OCI-LY7 (cell line): ENCODE measurements around the gene TSPAN9.

Source experiments
- CTCF ChIP-seq: fragments of 200-600 bp; sonication (generic); conservative IDR thresholded peaks from 2 replicates; pipeline ENCODE4 v1.5.1; 2014; ENCODE audit warnings: mild to moderate bottlenecking, antibody characterized with exemption, low read length, moderate library complexity, mixed read lengths
- EZH2phosphoT487 ChIP-seq: fragments of 200-600 bp; sonication (generic); IDR thresholded peaks from 2 replicates; pipeline ENCODE4 v1.6.1; 2018; ENCODE audit warnings: low read depth, borderline replicate concordance, mild to moderate bottlenecking, mixed run types, antibody characterized with exemption, low read length, moderate library complexity, mixed read lengths

- TF ChIP-seq CTCF: no peak
- no peak for TF ChIP-seq EZH2phosphoT487
Observed at GRCh38 chr12:3207175-3207574, 130.0 kb downstream of the TSPAN9 start.
